KMS-11 (cell line): Measurements from ENCODE around the gene HNRNPA1.

ENCODE experiments used
- H2AFZ ChIP-seq: fragments of 200-600 bp; sonication (generic); 2 replicates; pipeline ENCODE4 v1.6.1; 2016; ENCODE audit warnings: antibody characterized with exemption, mixed run types, low read depth
- H3K27ac ChIP-seq: fragments of 200-600 bp; sonication (generic); 2 replicates; pipeline ENCODE4 v1.6.1; 2016; ENCODE audit warnings: mild to moderate bottlenecking, mixed run types
- H3K27me3 ChIP-seq: fragments of 200-600 bp; sonication (generic); 2 replicates; pipeline ENCODE4 v1.6.1; 2017; ENCODE audit warnings: mild to moderate bottlenecking, low read depth, mixed run types, moderate library complexity; ENCODE audit not compliant: insufficient read depth
- H3K36me3 ChIP-seq: fragments of 200-600 bp; sonication (generic); 2 replicates; pipeline ENCODE4 v1.6.1; 2017; ENCODE audit warnings: mild to moderate bottlenecking, mixed run types; ENCODE audit not compliant: insufficient read depth
- H3K4me1 ChIP-seq: fragments of 200-600 bp; sonication (generic); 2 replicates; pipeline ENCODE4 v1.6.1; 2016; ENCODE audit warnings: mild to moderate bottlenecking, low read depth, mixed run types; ENCODE audit not compliant: poor library complexity, severe bottlenecking
- H3K4me2 ChIP-seq: fragments of 200-600 bp; sonication (generic); 2 replicates; pipeline ENCODE4 v1.7.0; 2016; ENCODE audit warnings: mild to moderate bottlenecking, mixed run types
- H3K4me3 ChIP-seq: fragments of 200-600 bp; sonication (generic); IDR thresholded peaks from 2 replicates; pipeline ENCODE4 v1.6.1; 2017; ENCODE audit warnings: low read depth, low read length, mixed read lengths; ENCODE audit not compliant: insufficient read depth
- H3K79me2 ChIP-seq: fragments of 200-600 bp; sonication (generic); 2 replicates; pipeline ENCODE4 v1.6.1; 2016; ENCODE audit warnings: low read depth, mixed run types; ENCODE audit not compliant: insufficient read depth
- H3K9ac ChIP-seq: fragments of 200-600 bp; sonication (generic); 2 replicates; pipeline ENCODE4 v1.6.1; 2016; ENCODE audit warnings: mild to moderate bottlenecking, mixed run types
- H4K20me1 ChIP-seq: fragments of 200-600 bp; sonication (generic); 2 replicates; pipeline ENCODE4 v1.6.1; 2016; ENCODE audit warnings: mild to moderate bottlenecking, mixed run types; ENCODE audit not compliant: insufficient read depth
- TF ChIP-seq, protein P1 (sequence below): fragments of 200-600 bp; sonication (generic); conservative IDR thresholded peaks from 2 replicates; pipeline ENCODE4 v1.6.1; 2017; ENCODE audit warnings: low read depth, mild to moderate bottlenecking, antibody characterized with exemption, low read length, moderate library complexity, mixed read lengths

Gene HNRNPA1

DNA sequence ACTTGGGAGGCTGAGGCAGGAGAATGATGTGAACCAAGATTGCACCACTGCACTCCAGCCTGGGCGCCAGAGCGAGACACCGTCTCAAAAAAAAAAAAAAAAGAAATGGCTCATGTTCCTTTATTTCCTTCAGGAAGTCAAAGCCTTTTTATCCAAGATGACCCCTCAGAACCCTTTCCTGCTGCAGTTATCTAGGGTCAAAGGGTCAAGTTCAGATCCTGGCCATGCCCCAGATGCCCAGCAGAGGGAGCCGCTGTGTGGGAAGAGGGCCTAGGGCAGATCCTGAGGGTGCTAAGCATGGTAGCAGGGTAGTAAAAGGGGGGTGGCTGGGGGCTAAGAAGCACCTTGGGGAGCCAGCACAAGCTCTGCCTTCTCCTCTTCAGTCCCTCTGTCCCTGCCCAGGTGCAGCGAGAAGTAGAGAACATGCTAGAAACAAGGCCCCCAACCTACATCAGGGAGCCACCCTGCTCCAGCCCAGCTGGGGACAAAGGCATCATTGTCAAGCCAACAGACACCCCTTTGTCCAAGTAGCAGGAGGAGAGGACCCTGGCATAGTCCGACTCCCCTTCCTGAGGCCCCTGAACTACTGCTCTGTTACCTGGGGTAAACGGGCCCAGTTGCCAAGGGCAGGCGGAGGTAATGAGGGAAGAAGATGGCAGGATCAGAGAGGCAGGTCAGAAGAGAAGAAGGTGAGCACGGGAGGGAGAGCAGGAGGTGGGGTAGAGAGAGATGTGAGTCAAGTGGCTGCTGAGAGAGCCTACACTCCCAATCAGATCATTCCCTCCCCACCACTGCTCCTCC is 13.8 kb downstream of the HNRNPA1 start:
- Histone ChIP-seq H2AFZ (peak overlapping the region; percentile 2; the same call in 1 of the 2 replicates), H3K9ac (no peak overlapping the region)

DNA sequence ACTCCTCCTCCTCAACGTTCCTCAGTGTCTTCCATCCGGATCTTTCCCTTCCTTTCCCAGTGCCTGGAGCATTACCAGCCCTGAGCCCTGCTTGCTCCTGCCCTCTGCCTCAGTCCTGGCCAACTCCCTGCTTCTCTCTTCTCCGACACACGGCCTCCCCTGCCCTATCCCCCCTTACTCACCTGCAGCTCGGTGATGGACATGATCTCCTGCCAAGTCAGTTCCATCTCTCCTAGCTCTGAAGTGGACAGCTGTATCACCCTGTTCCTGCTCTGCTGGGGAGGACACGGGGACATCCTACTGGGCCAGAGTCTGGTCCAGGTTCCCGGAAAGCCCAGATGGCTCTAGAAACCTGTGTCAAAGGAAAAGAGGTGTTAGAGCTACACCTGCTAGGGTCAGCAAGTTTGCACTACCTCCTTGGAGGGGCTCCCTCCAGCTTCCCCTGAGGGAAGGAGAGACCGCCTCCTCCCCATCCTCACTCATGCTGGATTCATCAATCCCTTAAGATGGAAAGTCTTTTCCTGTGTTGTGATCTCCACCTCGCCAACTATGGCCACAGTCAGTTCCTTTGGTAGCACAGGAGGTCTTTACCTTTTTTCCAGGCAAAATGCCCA is 14.5 kb downstream of the HNRNPA1 start:
- Histone ChIP-seq H3K36me3 (no peaks in the 10 kb centered on the region), H3K27ac (no peak overlapping the region), H3K79me2 (no peaks in the 10 kb centered on the region), H3K4me1 (no peaks in the 10 kb centered on the region), H4K20me1 (no peaks in the 10 kb centered on the region), H3K4me2 (no peak overlapping the region), H3K9ac (no peak overlapping the region), H3K27me3 (peaks cover 11% of the 10 kb centered on the region), H3K4me3 (no peak overlapping the region), H2AFZ (no peak overlapping the region; the same call in 1 of the 2 replicates)
- TF ChIP-seq, protein P1, sequence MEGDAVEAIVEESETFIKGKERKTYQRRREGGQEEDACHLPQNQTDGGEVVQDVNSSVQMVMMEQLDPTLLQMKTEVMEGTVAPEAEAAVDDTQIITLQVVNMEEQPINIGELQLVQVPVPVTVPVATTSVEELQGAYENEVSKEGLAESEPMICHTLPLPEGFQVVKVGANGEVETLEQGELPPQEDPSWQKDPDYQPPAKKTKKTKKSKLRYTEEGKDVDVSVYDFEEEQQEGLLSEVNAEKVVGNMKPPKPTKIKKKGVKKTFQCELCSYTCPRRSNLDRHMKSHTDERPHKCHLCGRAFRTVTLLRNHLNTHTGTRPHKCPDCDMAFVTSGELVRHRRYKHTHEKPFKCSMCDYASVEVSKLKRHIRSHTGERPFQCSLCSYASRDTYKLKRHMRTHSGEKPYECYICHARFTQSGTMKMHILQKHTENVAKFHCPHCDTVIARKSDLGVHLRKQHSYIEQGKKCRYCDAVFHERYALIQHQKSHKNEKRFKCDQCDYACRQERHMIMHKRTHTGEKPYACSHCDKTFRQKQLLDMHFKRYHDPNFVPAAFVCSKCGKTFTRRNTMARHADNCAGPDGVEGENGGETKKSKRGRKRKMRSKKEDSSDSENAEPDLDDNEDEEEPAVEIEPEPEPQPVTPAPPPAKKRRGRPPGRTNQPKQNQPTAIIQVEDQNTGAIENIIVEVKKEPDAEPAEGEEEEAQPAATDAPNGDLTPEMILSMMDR = no peak

More for the DNA sequence above, 13.8 kb downstream of the HNRNPA1 start:
- Histone ChIP-seq H3K4me2 (no peak overlapping the region), H3K27ac (no peak overlapping the region), H3K79me2 (no peaks in the 10 kb centered on the region), H3K4me3 (no peak overlapping the region), H3K27me3 (peaks cover 4% of the 10 kb centered on the region; the same call in 1 of the 2 replicates), H4K20me1 (no peaks in the 10 kb centered on the region), H3K4me1 (no peaks in the 10 kb centered on the region), H3K36me3 (no peaks in the 10 kb centered on the region)
- TF ChIP-seq, protein P1 = peak; percentile 98

DNA sequence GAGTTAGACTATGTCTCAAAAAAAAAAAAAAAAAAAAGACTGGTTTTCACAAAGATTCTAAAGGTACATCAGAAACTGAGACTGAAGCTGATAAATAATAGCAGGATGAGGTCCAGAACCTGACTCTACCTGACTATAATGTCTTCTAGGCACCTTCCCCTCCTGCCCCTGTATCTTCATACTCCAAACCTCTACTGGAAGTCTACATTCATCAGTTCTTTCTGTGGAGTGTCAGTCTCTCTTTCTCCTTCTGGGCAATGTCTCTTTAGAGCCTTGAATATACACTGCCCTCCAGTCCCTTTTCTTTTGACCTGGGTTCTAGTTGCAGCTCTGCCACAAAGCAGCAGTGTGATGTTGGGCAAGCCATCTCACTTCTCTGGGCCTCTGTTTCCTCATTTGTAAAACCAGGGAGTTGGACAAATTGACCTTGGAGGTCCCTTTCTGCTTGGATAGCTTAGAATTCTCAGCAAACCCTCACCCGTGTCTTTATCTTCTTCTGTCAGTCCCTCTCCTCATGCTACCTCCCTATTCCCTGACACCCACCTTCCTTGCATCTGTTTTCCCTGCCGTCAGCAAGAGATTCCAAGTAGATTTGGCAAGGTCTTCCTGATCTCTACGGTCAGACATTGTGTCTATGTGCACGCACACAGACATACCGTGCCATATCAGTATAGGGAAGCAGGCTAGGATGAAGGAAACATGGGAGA is 16.0 kb downstream of the HNRNPA1 start:
- Histone ChIP-seq H2AFZ (no peak overlapping the region), H3K36me3 (no peaks in the 10 kb centered on the region), H3K9ac (no peak overlapping the region), H3K4me1 (peaks cover 9% of the 10 kb centered on the region), H3K27ac (no peak overlapping the region), H4K20me1 (no peaks in the 10 kb centered on the region), H3K4me3 (no peak overlapping the region), H3K4me2 (no peak overlapping the region), H3K79me2 (no peaks in the 10 kb centered on the region), H3K27me3 (peaks cover 26% of the 10 kb centered on the region)
- TF ChIP-seq, protein P1 = no peak

DNA sequence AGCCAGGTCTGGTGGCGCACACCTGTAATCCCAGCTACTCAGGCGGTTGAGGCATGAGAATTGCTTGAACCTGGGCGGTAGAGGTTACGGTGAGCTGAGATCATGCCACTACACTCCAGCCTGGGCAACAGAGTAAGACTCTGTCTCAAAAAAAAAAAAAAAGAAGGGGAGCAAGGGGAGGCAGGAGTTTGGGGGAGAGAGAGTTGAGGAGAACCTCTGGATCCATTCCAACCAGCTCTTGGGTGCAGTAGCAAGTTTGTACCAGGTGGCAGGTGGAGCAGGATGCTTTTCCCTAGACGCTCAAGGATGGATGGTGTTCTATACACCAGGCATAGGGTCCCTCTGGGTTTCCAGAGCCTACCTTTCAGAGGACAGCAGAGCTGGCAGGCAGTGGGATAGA is 18.4 kb downstream of the HNRNPA1 start:
- Histone ChIP-seq H3K36me3 (no peaks in the 10 kb centered on the region), H3K4me2 (no peak overlapping the region), H3K79me2 (no peaks in the 10 kb centered on the region), H3K4me1 (peaks cover 9% of the 10 kb centered on the region), H4K20me1 (no peaks in the 10 kb centered on the region), H3K27ac (no peak overlapping the region), H3K4me3 (no peak overlapping the region), H3K9ac (no peak overlapping the region), H2AFZ (no peak overlapping the region), H3K27me3 (peaks cover 40% of the 10 kb centered on the region)
- TF ChIP-seq, protein P1 = no peak
